ENCODE results near the gene NFKB1. TPM values are rescaled to one million over a fixed set of nuclear protein-coding genes. Genes with fewer than 3 reads are reported as not detected.
"Not testable (repeated sequence)": the region's sequence is repeated elsewhere in the genome, so short reads cannot be mapped to it uniquely, and the experiment has no call there.

The NFKB1 gene
- total RNA-seq, 4 donors from 2014 or later = 37.9 to 45.5 (median 43.4) TPM

- H3K4me3 ChIP-seq (ENCODE audit: low read depth, poor library complexity, severe bottlenecking) = no peak overlapping the region
- intact Hi-C loops (cut with DNase I; ENCODE audit: low total_unique reads) = no loop called here
- no peak for DNase-seq (ENCODE audit: low spot score in 2 of 2)
- TF ChIP-seq CTCF (IDR thresholded peaks at IDR 0.05) (no peak), POLR2A (IDR thresholded peaks at IDR 0.05) (no peak)
- WGBS, 2 donors = 73 to 79% methylated on average over 1 of the region's 1 CpG
Observed at GRCh38 chr4:102563000-102563399, 61.8 kb downstream of the NFKB1 start.

- no peak overlapping the region for H3K4me3 ChIP-seq (ENCODE audit: low read depth, poor library complexity, severe bottlenecking)
- DNase-seq (ENCODE audit: low spot score in 2 of 2) = no peak
- WGBS, 2 donors = 46 to 64% methylated on average over 4 of the region's 4 CpGs
- TF ChIP-seq CTCF (IDR thresholded peaks at IDR 0.05) (no peak), POLR2A (IDR thresholded peaks at IDR 0.05) (no peak)
- intact Hi-C loops (cut with DNase I; ENCODE audit: low total_unique reads) = no loop called here
Observed at GRCh38 chr4:102564399-102565059, 63.4 kb downstream of the NFKB1 start.

GRCh38 chr4:102565696-102566095 lies 64.5 kb downstream of the NFKB1 start:
- H3K4me3 ChIP-seq (ENCODE audit: low read depth, poor library complexity, severe bottlenecking) = no peak overlapping the region
- 48 to 70% methylated on average over 2 of the region's 2 CpGs for WGBS, 2 donors
- DNase-seq (ENCODE audit: low spot score in 2 of 2) = no peak
- TF ChIP-seq POLR2A (IDR thresholded peaks at IDR 0.05) (no peak), CTCF (IDR thresholded peaks at IDR 0.05) (no peak)
- intact Hi-C loops (cut with DNase I; ENCODE audit: low total_unique reads) = no loop called here

GRCh38 chr4:102566426-102566825 lies 65.3 kb downstream of the NFKB1 start:
- no peak for TF ChIP-seq CTCF (IDR thresholded peaks at IDR 0.05)
- no peak for TF ChIP-seq POLR2A (IDR thresholded peaks at IDR 0.05)
- intact Hi-C loops (cut with DNase I; ENCODE audit: low total_unique reads) = no loop called here
- DNase-seq (ENCODE audit: low spot score in 2 of 2) = no peak
- no peak overlapping the region for H3K4me3 ChIP-seq (ENCODE audit: low read depth, poor library complexity, severe bottlenecking)

- DNase-seq (ENCODE audit: low spot score in 2 of 2) = no peak
- TF ChIP-seq POLR2A (IDR thresholded peaks at IDR 0.05) (no peak), CTCF (IDR thresholded peaks at IDR 0.05) (no peak)
- intact Hi-C loops (cut with DNase I; ENCODE audit: low total_unique reads) = no loop called here
- WGBS, 2 donors = 52 to 61% methylated on average over 1 of the region's 1 CpG
- H3K4me3 ChIP-seq (ENCODE audit: low read depth, poor library complexity, severe bottlenecking) = no peak overlapping the region
Observed at GRCh38 chr4:102567427-102567826, 66.3 kb downstream of the NFKB1 start.

DNA sequence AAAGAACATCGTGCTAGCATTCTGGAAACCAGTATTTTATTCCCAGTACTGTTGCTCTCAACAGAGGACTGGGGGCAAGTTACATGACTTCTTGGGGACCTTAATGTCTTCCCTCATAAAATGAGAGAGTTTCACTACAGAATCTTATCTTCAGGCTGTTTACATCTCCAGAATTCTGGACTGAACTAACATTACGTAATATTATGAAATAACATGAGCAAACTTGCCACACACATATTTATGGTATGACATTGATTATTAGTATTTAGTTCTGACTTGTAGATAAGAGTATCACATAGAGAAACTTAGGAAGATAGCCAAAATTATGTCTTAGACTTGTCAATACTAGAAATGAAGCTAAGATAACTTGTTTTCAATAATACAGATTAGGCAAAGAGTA lies 68.0 kb downstream of the NFKB1 start:
- no peak overlapping the region for H3K4me3 ChIP-seq (ENCODE audit: low read depth, poor library complexity, severe bottlenecking)
- intact Hi-C loops (cut with DNase I; ENCODE audit: low total_unique reads) = no loop called here
- no peak for DNase-seq (ENCODE audit: low spot score in 2 of 2)
- TF ChIP-seq POLR2A (IDR thresholded peaks at IDR 0.05) = no peak
- TF ChIP-seq CTCF (IDR thresholded peaks at IDR 0.05) = no peak
- 55 to 60% methylated on average over 2 of the region's 2 CpGs for WGBS, 2 donors

DNA sequence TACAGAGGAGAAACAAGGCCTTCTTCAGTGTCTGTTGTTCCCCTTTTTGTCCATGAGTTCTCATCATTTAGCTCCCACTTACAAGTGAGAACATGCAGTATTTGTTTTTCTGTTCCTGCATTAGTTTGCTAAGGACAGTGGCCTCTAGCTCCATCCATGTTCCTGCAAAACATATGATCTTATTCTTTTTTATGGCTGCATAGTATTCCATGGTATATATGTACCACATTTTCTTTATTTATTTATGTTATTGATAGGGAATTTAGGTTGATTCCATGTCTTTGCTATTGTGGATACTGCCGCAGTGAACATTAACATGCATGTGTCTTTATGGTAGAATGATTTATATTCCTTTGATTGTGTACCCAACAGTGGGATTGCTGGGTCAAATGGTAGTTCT lies 69.1 kb downstream of the NFKB1 start:
- 100% methylated on average over 1 of the region's 1 CpG for WGBS, 2 donors
- DNase-seq (ENCODE audit: low spot score in 2 of 2); intact Hi-C loops (cut with DNase I; ENCODE audit: low total_unique reads); H3K4me3 ChIP-seq (ENCODE audit: low read depth, poor library complexity, severe bottlenecking): not testable (repeated sequence)
